ENCODE measurements around the gene NADK. TPM values are rescaled to one million over a fixed set of nuclear protein-coding genes. Genes with fewer than 3 reads are reported as not detected.
"Not testable (repeated sequence)": the region's sequence is repeated elsewhere in the genome, so short reads cannot be mapped to it uniquely, and the experiment has no call there.

NADK gene
- polyA plus RNA-seq, 1 donor = 59.8 TPM

- H3K4me1 ChIP-seq (ENCODE audit: control insufficient read depth, insufficient read depth, low read length) = no peaks in the 10 kb centered on the region
- H3K27me3 ChIP-seq (ENCODE audit: control insufficient read depth, insufficient read depth, low read length) = no peaks in the 10 kb centered on the region
- WGBS (ENCODE audit: insufficient coverage, low lambda C conversion rate) = no CpG with 5 or more reads among the region's 22 CpGs
- H3K36me3 ChIP-seq (ENCODE audit: control insufficient read depth, insufficient read depth, low read length) = peaks cover 15% of the 10 kb centered on the region
- H3K4me3 ChIP-seq (ENCODE audit: low read length) = no peak overlapping the region
- no peak for DNase-seq
- no peaks in the 10 kb centered on the region for H3K9me3 ChIP-seq (ENCODE audit: control insufficient read depth, low read depth, low read length)
- H3K27ac ChIP-seq (ENCODE audit: low read length) = no peak overlapping the region
These were observed 74.5 kb downstream of the NADK start for GRCh38 chr1:1703796-1704195.

- not testable (repeated sequence) for H3K27ac ChIP-seq (ENCODE audit: low read length); H3K9me3 ChIP-seq (ENCODE audit: control insufficient read depth, low read depth, low read length); H3K4me3 ChIP-seq (ENCODE audit: low read length); H3K27me3 ChIP-seq (ENCODE audit: control insufficient read depth, insufficient read depth, low read length); DNase-seq; H3K4me1 ChIP-seq (ENCODE audit: control insufficient read depth, insufficient read depth, low read length)
- peaks cover 15% of the 10 kb centered on the region for H3K36me3 ChIP-seq (ENCODE audit: control insufficient read depth, insufficient read depth, low read length)
- WGBS (ENCODE audit: insufficient coverage, low lambda C conversion rate) = no CpG with 5 or more reads among the region's 18 CpGs
These were observed 75.8 kb downstream of the NADK start for GRCh38 chr1:1702506-1702905.

Other genes with a start within 250 kb of the NADK start
- 3.9 TPM for gene TMEM240, start 237.8 kb downstream of the NADK start, polyA plus RNA-seq
- gene SSU72, start 203.6 kb downstream of the NADK start, polyA plus RNA-seq = 79.4 TPM
- gene FNDC10, start 178.3 kb downstream of the NADK start, polyA plus RNA-seq = 2.4 TPM
- 49.8 TPM for gene MIB2, start 163.0 kb downstream of the NADK start, polyA plus RNA-seq
- 10.7 TPM for gene MMP23B, start 146.3 kb downstream of the NADK start, polyA plus RNA-seq
- gene CDK11B, start 119.5 kb downstream of the NADK start, polyA plus RNA-seq = 27.2 TPM
- 44.3 TPM for gene SLC35E2B, start 85.7 kb downstream of the NADK start, polyA plus RNA-seq
- 21.1 TPM for gene CDK11A, start 54.1 kb downstream of the NADK start, polyA plus RNA-seq
- 226 TPM for gene GNB1, start 112.6 kb upstream of the NADK start, polyA plus RNA-seq
- gene CALML6, start 136.8 kb upstream of the NADK start, polyA plus RNA-seq = 1.8 TPM
- gene TMEM52, start 140.8 kb upstream of the NADK start, polyA plus RNA-seq = 18.5 TPM
- 1.4 TPM for gene CFAP74, start 225.3 kb upstream of the NADK start, polyA plus RNA-seq
- gene GABRD, start 240.9 kb upstream of the NADK start, polyA plus RNA-seq = 0.54 TPM

All from large intestine (tissue), 3 donors.